ENCODE data around the gene SPTBN4.

DNA sequence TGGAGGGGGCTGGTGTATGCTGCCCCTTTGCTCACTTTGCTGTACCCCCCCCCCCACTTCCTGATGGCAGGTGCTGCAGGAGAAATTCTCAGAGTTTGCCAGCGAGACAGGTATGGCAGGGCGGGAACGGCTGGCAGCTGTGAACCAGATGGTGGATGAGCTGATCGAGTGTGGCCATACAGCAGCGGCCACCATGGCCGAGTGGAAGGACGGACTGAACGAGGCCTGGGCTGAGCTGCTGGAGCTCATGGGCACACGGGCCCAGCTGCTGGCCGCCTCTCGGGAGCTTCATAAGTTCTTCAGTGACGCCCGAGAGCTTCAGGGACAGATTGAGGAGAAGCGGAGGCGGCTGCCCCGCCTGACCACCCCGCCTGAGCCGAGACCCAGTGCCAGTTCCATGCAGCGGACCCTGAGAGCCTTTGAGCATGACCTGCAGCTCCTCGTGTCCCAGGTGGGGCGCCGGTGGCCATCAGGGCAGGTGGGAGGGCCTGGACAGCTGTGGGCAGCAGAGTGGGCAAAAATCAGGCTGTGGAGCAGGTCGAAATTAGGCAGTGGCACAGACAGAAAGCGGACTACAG lies 90.2 kb downstream of the SPTBN4 start:
- TF ChIP-seq, protein P1, sequence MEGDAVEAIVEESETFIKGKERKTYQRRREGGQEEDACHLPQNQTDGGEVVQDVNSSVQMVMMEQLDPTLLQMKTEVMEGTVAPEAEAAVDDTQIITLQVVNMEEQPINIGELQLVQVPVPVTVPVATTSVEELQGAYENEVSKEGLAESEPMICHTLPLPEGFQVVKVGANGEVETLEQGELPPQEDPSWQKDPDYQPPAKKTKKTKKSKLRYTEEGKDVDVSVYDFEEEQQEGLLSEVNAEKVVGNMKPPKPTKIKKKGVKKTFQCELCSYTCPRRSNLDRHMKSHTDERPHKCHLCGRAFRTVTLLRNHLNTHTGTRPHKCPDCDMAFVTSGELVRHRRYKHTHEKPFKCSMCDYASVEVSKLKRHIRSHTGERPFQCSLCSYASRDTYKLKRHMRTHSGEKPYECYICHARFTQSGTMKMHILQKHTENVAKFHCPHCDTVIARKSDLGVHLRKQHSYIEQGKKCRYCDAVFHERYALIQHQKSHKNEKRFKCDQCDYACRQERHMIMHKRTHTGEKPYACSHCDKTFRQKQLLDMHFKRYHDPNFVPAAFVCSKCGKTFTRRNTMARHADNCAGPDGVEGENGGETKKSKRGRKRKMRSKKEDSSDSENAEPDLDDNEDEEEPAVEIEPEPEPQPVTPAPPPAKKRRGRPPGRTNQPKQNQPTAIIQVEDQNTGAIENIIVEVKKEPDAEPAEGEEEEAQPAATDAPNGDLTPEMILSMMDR (IDR thresholded peaks at IDR 0.05; ENCODE audit: insufficient read depth, low read length, poor library complexity, severe bottlenecking) = no peak
- TF ChIP-seq EZH2phosphoT487 (conservative IDR thresholded peaks at IDR 0.05; ENCODE audit: low read length) = no peak

All from SU-DHL-6 (cell line).